ENCODE measurements around the gene GCGR.

GCGR gene

GRCh38 chr17:81852237-81852636 is 48.3 kb downstream of the GCGR start:
- DNase-seq = no peak

- no peak for DNase-seq
These were observed 51.2 kb downstream of the GCGR start for GRCh38 chr17:81854974-81855774.

- DNase-seq = no peak
These were observed 54.4 kb downstream of the GCGR start for GRCh38 chr17:81858170-81858966.

GRCh38 chr17:81858967-81859905 is 55.3 kb downstream of the GCGR start:
- DNase-seq = no peak

GRCh38 chr17:81859906-81860755 is 56.2 kb downstream of the GCGR start, which contains the start of gene P4HB:
Gene P4HB, minus strand, starts transcription at chr17:81860535. Its CDS starts 64 bp downstream, at chr17:81860471.
- DNase-seq = peak; percentile 95

- DNase-seq = peak; percentile 99
These were observed 57.0 kb downstream of the GCGR start for GRCh38 chr17:81860756-81861568.

- no peak for DNase-seq
These were observed 59.2 kb downstream of the GCGR start for GRCh38 chr17:81863123-81863675.
